Sigmoid colon (tissue), 3 donors: ENCODE measurements around the gene TENT5C.

Source experiments
- POLR2A ChIP-seq, 2 donors: fragments of 450-650 bp; IDR thresholded peaks; one replicate each; pipeline ENCODE4 v1.6.1; 2016; ENCODE audit warnings: antibody characterized with exemption in 2 of 2, mild to moderate bottlenecking in 2 of 2, moderate library complexity in 2 of 2
- TF ChIP-seq, protein P1 (sequence below), 4 experiments: fragments of 450-650 bp in 3 of 4; fragments of 200-600 bp in 1 of 4; IDR thresholded peaks; one replicate each; pipeline ENCODE4 v1.5.1; 2016 to 2019; ENCODE audit warnings: antibody characterized with exemption in 4 of 4, mild to moderate bottlenecking in 3 of 4, moderate library complexity in 2 of 4

DNA sequence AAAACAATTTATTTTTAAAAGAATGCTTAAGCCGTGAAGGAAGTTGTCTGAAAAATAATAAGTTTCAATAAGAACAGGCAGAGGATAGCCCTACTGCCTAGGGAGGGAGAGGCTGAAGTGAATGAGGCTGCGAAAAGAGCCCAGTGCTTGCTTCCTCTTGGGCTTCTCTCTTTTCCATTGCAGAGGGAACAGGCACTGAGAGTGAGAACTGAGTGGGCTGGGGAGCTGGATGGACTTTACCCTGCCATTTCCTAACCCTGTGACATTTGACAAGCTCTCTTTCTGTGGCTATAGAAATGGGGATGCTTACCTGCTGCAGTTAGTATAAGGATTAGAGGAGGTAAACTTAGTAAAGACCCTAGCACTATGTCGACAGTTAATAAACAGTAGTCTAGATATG is 30.0 kb downstream of the TENT5C start:
- TF ChIP-seq, protein P1, sequence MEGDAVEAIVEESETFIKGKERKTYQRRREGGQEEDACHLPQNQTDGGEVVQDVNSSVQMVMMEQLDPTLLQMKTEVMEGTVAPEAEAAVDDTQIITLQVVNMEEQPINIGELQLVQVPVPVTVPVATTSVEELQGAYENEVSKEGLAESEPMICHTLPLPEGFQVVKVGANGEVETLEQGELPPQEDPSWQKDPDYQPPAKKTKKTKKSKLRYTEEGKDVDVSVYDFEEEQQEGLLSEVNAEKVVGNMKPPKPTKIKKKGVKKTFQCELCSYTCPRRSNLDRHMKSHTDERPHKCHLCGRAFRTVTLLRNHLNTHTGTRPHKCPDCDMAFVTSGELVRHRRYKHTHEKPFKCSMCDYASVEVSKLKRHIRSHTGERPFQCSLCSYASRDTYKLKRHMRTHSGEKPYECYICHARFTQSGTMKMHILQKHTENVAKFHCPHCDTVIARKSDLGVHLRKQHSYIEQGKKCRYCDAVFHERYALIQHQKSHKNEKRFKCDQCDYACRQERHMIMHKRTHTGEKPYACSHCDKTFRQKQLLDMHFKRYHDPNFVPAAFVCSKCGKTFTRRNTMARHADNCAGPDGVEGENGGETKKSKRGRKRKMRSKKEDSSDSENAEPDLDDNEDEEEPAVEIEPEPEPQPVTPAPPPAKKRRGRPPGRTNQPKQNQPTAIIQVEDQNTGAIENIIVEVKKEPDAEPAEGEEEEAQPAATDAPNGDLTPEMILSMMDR (IDR thresholded peaks at IDR 0.05): no peak
- TF ChIP-seq POLR2A (IDR thresholded peaks at IDR 0.05): no peak
